ENCODE measurements around the gene PDXDC1.
"Not testable (repeated sequence)": the region's sequence is repeated elsewhere in the genome, so short reads cannot be mapped to it uniquely, and the experiment has no call there.

PDXDC1 gene

DNA sequence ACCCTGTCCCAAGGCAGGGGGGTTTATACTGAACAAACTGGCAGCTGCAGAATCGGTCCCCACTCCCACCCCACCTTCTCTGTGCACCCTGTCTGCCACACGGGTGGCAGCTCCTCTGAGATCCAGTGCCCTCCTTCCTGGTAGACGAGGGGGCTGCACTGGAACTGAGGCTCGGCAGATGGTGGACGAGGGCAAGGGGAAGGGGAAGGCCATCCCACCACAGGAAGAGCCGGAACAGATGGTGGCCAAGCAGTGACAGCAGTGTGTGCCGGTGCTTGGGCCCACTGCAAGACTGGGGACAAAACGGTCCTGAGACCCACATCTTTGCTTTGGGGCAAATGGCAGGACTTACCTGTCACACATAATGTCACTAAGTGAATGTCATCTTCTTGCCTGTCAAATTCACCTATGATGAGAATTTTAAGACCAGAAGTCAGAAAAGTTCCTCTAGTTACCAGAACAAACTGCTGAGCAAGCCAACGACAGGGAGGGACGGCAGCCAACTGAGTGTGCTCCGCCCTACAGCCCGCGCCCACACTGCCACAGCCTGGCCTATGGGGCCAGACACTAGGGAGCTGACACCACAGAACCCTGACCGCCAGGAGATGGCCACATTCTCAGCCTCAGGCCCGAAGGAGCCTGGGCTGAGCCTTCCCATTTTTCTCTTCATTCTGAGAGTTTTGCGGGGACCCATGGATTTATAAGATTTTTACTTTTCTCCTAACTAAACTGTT lies 66.6 kb downstream of the PDXDC1 start:
- Histone ChIP-seq H3K4me2 (ENCODE audit: low read length) (no peak overlapping the region), H3K9ac (ENCODE audit: low read length) (no peak overlapping the region), H2AFZ (ENCODE audit: low read depth, low read length) (no peak overlapping the region), H3K4me3 (ENCODE audit: low read length) (no peak overlapping the region), H4K20me1 (ENCODE audit: insufficient read depth, low read length) (no peaks in the 10 kb centered on the region), H3K79me2 (ENCODE audit: low read length) (no peaks in the 10 kb centered on the region), H3K36me3 (replicated peaks; ENCODE audit: low read depth, low read length) (peaks cover 31% of the 10 kb centered on the region), H3K27me3 (ENCODE audit: low read depth, low read length) (no peaks in the 10 kb centered on the region), H3K9me3 (ENCODE audit: insufficient read depth, low read length) (no peaks in the 10 kb centered on the region), H3K27ac (ENCODE audit: low read length) (no peak overlapping the region), H3K4me1 (ENCODE audit: low read length) (no peaks in the 10 kb centered on the region)
- TF ChIP-seq EZH2phosphoT487 (IDR thresholded peaks at IDR 0.05; ENCODE audit: low read depth): no peak
- TF ChIP-seq, protein P1, sequence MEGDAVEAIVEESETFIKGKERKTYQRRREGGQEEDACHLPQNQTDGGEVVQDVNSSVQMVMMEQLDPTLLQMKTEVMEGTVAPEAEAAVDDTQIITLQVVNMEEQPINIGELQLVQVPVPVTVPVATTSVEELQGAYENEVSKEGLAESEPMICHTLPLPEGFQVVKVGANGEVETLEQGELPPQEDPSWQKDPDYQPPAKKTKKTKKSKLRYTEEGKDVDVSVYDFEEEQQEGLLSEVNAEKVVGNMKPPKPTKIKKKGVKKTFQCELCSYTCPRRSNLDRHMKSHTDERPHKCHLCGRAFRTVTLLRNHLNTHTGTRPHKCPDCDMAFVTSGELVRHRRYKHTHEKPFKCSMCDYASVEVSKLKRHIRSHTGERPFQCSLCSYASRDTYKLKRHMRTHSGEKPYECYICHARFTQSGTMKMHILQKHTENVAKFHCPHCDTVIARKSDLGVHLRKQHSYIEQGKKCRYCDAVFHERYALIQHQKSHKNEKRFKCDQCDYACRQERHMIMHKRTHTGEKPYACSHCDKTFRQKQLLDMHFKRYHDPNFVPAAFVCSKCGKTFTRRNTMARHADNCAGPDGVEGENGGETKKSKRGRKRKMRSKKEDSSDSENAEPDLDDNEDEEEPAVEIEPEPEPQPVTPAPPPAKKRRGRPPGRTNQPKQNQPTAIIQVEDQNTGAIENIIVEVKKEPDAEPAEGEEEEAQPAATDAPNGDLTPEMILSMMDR (IDR thresholded peaks at IDR 0.05; ENCODE audit: low read depth, low read length): no peak

DNA sequence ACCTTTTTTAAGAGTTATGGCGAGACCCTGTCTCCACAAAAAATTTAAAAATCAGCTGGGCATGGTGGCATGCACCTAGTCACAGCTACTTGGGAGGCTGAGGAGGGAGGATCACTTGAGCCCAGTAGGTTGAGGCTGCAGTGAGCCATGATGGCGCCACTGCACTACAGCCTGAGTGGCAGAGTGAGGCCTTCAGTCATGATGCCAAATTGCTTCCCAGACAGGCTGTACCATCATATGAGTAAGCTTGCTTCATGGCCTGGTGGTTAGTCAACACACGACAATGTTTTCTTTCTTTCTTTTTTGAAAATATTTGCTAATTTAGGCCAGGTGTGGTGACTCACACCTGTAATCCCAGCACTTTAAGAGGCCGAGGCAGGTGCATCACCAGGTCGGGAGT lies 68.5 kb downstream of the PDXDC1 start:
- TF ChIP-seq, protein P1 (IDR thresholded peaks at IDR 0.05; ENCODE audit: low read depth, low read length): no peak
- TF ChIP-seq EZH2phosphoT487 (IDR thresholded peaks at IDR 0.05; ENCODE audit: low read depth): no peak
- H4K20me1 ChIP-seq (ENCODE audit: insufficient read depth, low read length): no peaks in the 10 kb centered on the region
- H3K9me3 ChIP-seq (ENCODE audit: insufficient read depth, low read length): no peaks in the 10 kb centered on the region
- H3K79me2 ChIP-seq (ENCODE audit: low read length): no peaks in the 10 kb centered on the region
- H3K27me3 ChIP-seq (ENCODE audit: low read depth, low read length): no peaks in the 10 kb centered on the region
- H3K4me1 ChIP-seq (ENCODE audit: low read length): no peaks in the 10 kb centered on the region
- H2AFZ ChIP-seq (ENCODE audit: low read depth, low read length): no peak overlapping the region
- H3K4me2 ChIP-seq (ENCODE audit: low read length): no peak overlapping the region
- no peak overlapping the region for H3K27ac ChIP-seq (ENCODE audit: low read length)
- H3K4me3 ChIP-seq (ENCODE audit: low read length): no peak overlapping the region
- H3K36me3 ChIP-seq (replicated peaks; ENCODE audit: low read depth, low read length): peaks cover 22% of the 10 kb centered on the region
- H3K9ac ChIP-seq (ENCODE audit: low read length): no peak overlapping the region

DNA sequence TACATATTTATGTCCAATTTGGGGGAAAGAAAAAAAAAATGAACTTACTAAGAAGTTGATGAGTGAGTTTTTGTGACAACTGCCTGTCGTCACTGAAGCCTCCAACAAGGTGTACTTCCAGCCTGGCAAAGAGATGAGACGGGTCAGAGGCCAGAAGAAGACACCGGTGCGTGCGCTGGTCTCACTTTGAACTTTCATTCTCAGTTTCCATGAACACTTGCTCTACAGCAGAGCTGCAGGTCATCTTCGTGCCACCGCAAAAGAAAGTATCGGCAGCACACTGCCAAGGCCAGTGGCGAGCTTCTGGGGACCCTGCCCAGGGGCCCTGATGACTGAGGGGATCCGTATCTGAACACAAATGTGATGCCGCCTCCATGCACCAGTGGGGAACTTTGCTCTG lies 69.5 kb downstream of the PDXDC1 start:
- H3K27ac ChIP-seq (ENCODE audit: low read length): no peak overlapping the region
- H3K4me2 ChIP-seq (ENCODE audit: low read length): no peak overlapping the region
- no peak overlapping the region for H3K9ac ChIP-seq (ENCODE audit: low read length)
- no peak overlapping the region for H3K4me3 ChIP-seq (ENCODE audit: low read length)
- H3K4me1 ChIP-seq (ENCODE audit: low read length): no peaks in the 10 kb centered on the region
- H3K27me3 ChIP-seq (ENCODE audit: low read depth, low read length): no peaks in the 10 kb centered on the region
- no peaks in the 10 kb centered on the region for H3K79me2 ChIP-seq (ENCODE audit: low read length)
- peaks cover 18% of the 10 kb centered on the region for H3K36me3 ChIP-seq (replicated peaks; ENCODE audit: low read depth, low read length)
- TF ChIP-seq, protein P1 (IDR thresholded peaks at IDR 0.05; ENCODE audit: low read depth, low read length): no peak
- TF ChIP-seq EZH2phosphoT487 (IDR thresholded peaks at IDR 0.05; ENCODE audit: low read depth): no peak
- no peaks in the 10 kb centered on the region for H4K20me1 ChIP-seq (ENCODE audit: insufficient read depth, low read length)
- no peaks in the 10 kb centered on the region for H3K9me3 ChIP-seq (ENCODE audit: insufficient read depth, low read length)
- H2AFZ ChIP-seq (ENCODE audit: low read depth, low read length): no peak overlapping the region

DNA sequence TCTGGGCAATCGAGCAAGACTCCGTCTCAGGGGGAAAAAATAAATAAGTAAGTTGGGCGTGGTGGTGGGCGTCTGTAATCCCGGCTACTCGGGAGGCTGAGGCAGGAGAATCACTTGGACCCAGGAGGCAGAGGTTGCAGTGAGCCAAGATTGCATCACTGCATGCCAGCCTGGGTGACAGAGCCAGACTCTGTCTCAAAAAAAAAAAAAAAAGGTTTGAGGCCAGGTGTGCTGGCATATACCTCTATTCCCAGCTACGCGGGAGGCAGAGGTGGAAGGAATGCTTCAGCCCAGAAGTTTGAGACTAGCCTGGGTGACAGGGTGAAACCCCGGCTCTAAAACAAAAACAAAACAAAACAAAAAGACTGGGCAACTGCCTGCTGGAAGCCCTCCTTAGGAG lies 70.4 kb downstream of the PDXDC1 start:
- H3K4me3 ChIP-seq (ENCODE audit: low read length); H4K20me1 ChIP-seq (ENCODE audit: insufficient read depth, low read length); H3K36me3 ChIP-seq (replicated peaks; ENCODE audit: low read depth, low read length); H3K9ac ChIP-seq (ENCODE audit: low read length); H3K4me2 ChIP-seq (ENCODE audit: low read length); H3K27ac ChIP-seq (ENCODE audit: low read length); H2AFZ ChIP-seq (ENCODE audit: low read depth, low read length); H3K79me2 ChIP-seq (ENCODE audit: low read length); H3K4me1 ChIP-seq (ENCODE audit: low read length); H3K9me3 ChIP-seq (ENCODE audit: insufficient read depth, low read length); H3K27me3 ChIP-seq (ENCODE audit: low read depth, low read length): not testable (repeated sequence)

Data from OCI-LY3 (cell line).